Calu3 (cell line): ENCODE measurements around the gene ZNF829. TPM values are rescaled to one million over a fixed set of nuclear protein-coding genes. Genes with fewer than 3 reads are reported as not detected.

Experiments
- BruUV-seq: library from RNA; stranded (reverse); fragments of 400-500 nt; replicated peaks from 2 replicates; lab custom pipeline; 2021; lab: Mats Ljungman, UMichigan
- CTCF ChIA-PET: fragments of 300-600 bp; sonication (Branson Sonifier 250); formaldehyde crosslinking; loops from one replicate; lab custom pipeline; 2022; ENCODE audit warnings: antibody characterized with exemption; lab: Charles Lee
- DNase-seq: peaks from one replicate; pipeline ENCODE4 v3.0.0; 2022
- H3K27ac Mint-ChIP-seq: one replicate; pipeline ENCODE4 v1.8.0; 2022; ENCODE audit warnings: mixed read lengths; ENCODE audit not compliant: unreplicated experiment
- H3K27me3 Mint-ChIP-seq: one replicate; pipeline ENCODE4 v1.8.0; 2022; ENCODE audit warnings: mixed read lengths; ENCODE audit not compliant: unreplicated experiment
- H3K36me3 Mint-ChIP-seq: one replicate; pipeline ENCODE4 v1.8.0; 2022; ENCODE audit warnings: mild to moderate bottlenecking, moderate library complexity, mixed read lengths; ENCODE audit not compliant: insufficient read depth, unreplicated experiment
- H3K4me1 Mint-ChIP-seq: one replicate; pipeline ENCODE4 v1.8.0; 2022; ENCODE audit warnings: mild to moderate bottlenecking, low read depth, mixed read lengths; ENCODE audit not compliant: unreplicated experiment
- H3K4me3 Mint-ChIP-seq: one replicate; pipeline ENCODE4 v1.8.0; 2022; ENCODE audit warnings: mild to moderate bottlenecking, low read depth, moderate library complexity, mixed read lengths; ENCODE audit not compliant: unreplicated experiment
- H3K9me3 Mint-ChIP-seq: one replicate; pipeline ENCODE4 v1.8.0; 2022; ENCODE audit warnings: low read depth, mixed read lengths; ENCODE audit not compliant: unreplicated experiment
- intact Hi-C: fragments of 100-400 bp; cut with micrococcal nuclease; formaldehyde crosslinking; loops from one replicate; pipeline ENCODE4 v1.10.0; 2022; ENCODE audit not compliant: unreplicated experiment
- total RNA-seq: library from RNA; stranded (reverse); gene quantifications from 2 replicates; pipeline ENCODE4 v1.2.3, GENCODE V29; 2022
- TF ChIP-seq, protein P1 (sequence below): fragments of 200-600 bp; IDR thresholded peaks from one replicate; pipeline ENCODE4 v1.8.0; 2022; ENCODE audit warnings: antibody characterized with exemption; ENCODE audit not compliant: unreplicated experiment

ZNF829 gene
- total RNA-seq, 1 experiment from 2014 or later = 2.6 TPM

DNA sequence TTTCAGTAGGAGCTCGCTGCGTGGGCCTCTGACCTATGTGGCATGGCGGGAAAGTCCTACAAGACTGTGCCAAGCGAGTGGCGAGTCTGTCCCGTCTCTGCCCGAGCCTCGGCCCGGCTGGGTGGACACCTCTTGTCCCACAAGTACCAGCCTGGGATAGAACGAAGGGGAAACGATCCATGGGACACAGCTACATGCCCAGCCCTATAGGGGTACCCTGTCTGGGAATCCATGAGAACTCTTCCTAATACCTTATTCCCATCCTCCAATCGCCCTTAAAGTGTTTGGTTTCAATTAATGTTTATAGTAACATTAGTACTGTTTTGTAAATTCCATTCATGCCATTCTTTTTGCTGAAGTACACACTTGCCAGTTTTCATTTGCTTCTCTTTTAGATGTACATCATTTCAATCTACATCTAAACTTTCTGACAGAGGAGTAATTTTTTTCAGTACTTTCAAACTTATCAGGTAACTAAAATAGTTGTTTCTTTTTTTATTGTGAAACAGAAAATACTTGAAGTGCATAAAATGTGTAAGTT, 77.2 kb downstream of the ZNF829 start:
- DNase-seq = no peak
- intact Hi-C loops = loop anchor here (1.0 to 5.0 kb wide), 2 partner anchors 11 to 67 kb away; partner anchors contain the start of genes ZNF345 and ZNF850
- Mint-ChIP-seq H3K4me1 (no peaks in the 10 kb centered on the region), H3K4me3 (no peak overlapping the region), H3K27ac (no peak overlapping the region), H3K27me3 (no peaks in the 10 kb centered on the region), H3K9me3 (peaks cover 12% of the 10 kb centered on the region), H3K36me3 (peaks cover 5% of the 10 kb centered on the region)
- TF ChIP-seq, protein P1, sequence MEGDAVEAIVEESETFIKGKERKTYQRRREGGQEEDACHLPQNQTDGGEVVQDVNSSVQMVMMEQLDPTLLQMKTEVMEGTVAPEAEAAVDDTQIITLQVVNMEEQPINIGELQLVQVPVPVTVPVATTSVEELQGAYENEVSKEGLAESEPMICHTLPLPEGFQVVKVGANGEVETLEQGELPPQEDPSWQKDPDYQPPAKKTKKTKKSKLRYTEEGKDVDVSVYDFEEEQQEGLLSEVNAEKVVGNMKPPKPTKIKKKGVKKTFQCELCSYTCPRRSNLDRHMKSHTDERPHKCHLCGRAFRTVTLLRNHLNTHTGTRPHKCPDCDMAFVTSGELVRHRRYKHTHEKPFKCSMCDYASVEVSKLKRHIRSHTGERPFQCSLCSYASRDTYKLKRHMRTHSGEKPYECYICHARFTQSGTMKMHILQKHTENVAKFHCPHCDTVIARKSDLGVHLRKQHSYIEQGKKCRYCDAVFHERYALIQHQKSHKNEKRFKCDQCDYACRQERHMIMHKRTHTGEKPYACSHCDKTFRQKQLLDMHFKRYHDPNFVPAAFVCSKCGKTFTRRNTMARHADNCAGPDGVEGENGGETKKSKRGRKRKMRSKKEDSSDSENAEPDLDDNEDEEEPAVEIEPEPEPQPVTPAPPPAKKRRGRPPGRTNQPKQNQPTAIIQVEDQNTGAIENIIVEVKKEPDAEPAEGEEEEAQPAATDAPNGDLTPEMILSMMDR = no peak
- CTCF ChIA-PET = interaction anchor here (1.4 to 2.2 kb wide), 2 partner anchors 10 to 12 kb away, joined by 4 to 11 read pairs; partner anchors contain the start of gene ZNF345
- TSS peak; percentile 68 for BruUV-seq

Other genes starting within 250 kb of the ZNF829 start
- 8.5 and 9.7 TPM in 2 replicates for gene ZNF461, start 249.5 kb downstream of the ZNF829 start, total RNA-seq
- gene ZNF567, start 228.7 kb downstream of the ZNF829 start, total RNA-seq = 11.0 TPM in 2 replicates
- gene ZNF850, start 143.5 kb downstream of the ZNF829 start, total RNA-seq = 9.0 and 10.9 TPM in 2 replicates
- gene ZNF790, start 77.9 kb downstream of the ZNF829 start, total RNA-seq = 10.4 and 10.8 TPM in 2 replicates
- 5.0 and 5.3 TPM in 2 replicates for gene ZNF345, start 65.4 kb downstream of the ZNF829 start, total RNA-seq
- gene ZNF568, start within 50 bp of the ZNF829 start, total RNA-seq = 4.4 and 4.9 TPM in 2 replicates
- 8.7 and 14.6 TPM in 2 replicates for gene ZNF420, start 162.1 kb upstream of the ZNF829 start, total RNA-seq